IMR-90 (cell line): ENCODE measurements around the gene DIP2A.
A peak's percentile ranks its signal among the peaks of the same experiment; 100 is the strongest.

Source experiments
- CEBPB ChIP-seq: IDR thresholded peaks from 2 replicates; pipeline ENCODE4 v1.6.1; 2012; ENCODE audit warnings: low read depth, low read length, improper control_type of control experiment
- CTCF ChIP-seq: conservative IDR thresholded peaks from 2 replicates; pipeline ENCODE4 v1.5.1; 2012; ENCODE audit warnings: mild to moderate bottlenecking, low read depth, low read length, improper control_type of control experiment
- ELK1 ChIP-seq: fragments of 150-350 bp; IDR thresholded peaks from 2 replicates; pipeline ENCODE4 v1.6.1; 2016; ENCODE audit warnings: low read depth, mild to moderate bottlenecking, low read length, moderate library complexity, borderline replicate concordance
- MAFK ChIP-seq: IDR thresholded peaks from 2 replicates; pipeline ENCODE4 v1.6.1; 2012; ENCODE audit warnings: low read depth, low read length, improper control_type of control experiment
- MAZ ChIP-seq: IDR thresholded peaks from 2 replicates; pipeline ENCODE4 v1.6.1; 2012; ENCODE audit warnings: low read depth, mild to moderate bottlenecking, low read length, improper control_type of control experiment, moderate library complexity, borderline replicate concordance
- MXI1 ChIP-seq: IDR thresholded peaks from 2 replicates; pipeline ENCODE4 v1.6.1; 2012; ENCODE audit warnings: low read depth, mild to moderate bottlenecking, low read length, moderate library complexity, borderline replicate concordance
- POLR2A ChIP-seq: IDR thresholded peaks from 2 replicates; pipeline ENCODE4 v1.6.1; 2012; ENCODE audit warnings: mild to moderate bottlenecking, low read depth, low read length
- RCOR1 ChIP-seq: IDR thresholded peaks from 2 replicates; pipeline ENCODE4 v1.6.1; 2012; ENCODE audit warnings: mild to moderate bottlenecking, low read length, improper control_type of control experiment; ENCODE audit not compliant: insufficient replicate concordance
- RFX5 ChIP-seq: IDR thresholded peaks from 2 replicates; pipeline ENCODE4 v1.8.0; 2012; ENCODE audit warnings: low read depth, mild to moderate bottlenecking, low read length, moderate library complexity
- SMC3 ChIP-seq: fragments of 150-350 bp; IDR thresholded peaks from 2 replicates; pipeline ENCODE4 v1.6.1; 2016; ENCODE audit warnings: low read depth, mild to moderate bottlenecking, antibody characterized with exemption, low read length, moderate library complexity
- USF2 ChIP-seq: fragments of 150-350 bp; IDR thresholded peaks from 2 replicates; pipeline ENCODE4 v1.6.1; 2017; ENCODE audit warnings: mild to moderate bottlenecking, antibody characterized with exemption, low read length, low read depth

GRCh38 chr21:46617267-46618051 lies 158.8 kb downstream of the DIP2A start:
- no peak for TF ChIP-seq CTCF
- no peak for TF ChIP-seq RCOR1
- TF ChIP-seq SMC3 = no peak
- TF ChIP-seq POLR2A = no peak
- no peak for TF ChIP-seq MAZ
- TF ChIP-seq CEBPB = peak; percentile 32; the same call in 1 of the 2 replicates
- TF ChIP-seq MAFK = no peak
- no peak for TF ChIP-seq RFX5
- no peak for TF ChIP-seq USF2
- TF ChIP-seq ELK1 = no peak
- TF ChIP-seq MXI1 = no peak
